Embryonic facial prominence (tissue), 1 donor: ENCODE data around the gene GRK5.

Experiments
- DNase-seq: peaks from one replicate; pipeline ENCODE4 v3.0.0-alpha.2; 2016; ENCODE audit errors: extremely low spot score

Gene GRK5

GRCh38 chr10:119404719-119405519, 197.5 kb downstream of the GRK5 start:
- no peak for DNase-seq

GRCh38 chr10:119405520-119405807, 198.1 kb downstream of the GRK5 start:
- no peak for DNase-seq

GRCh38 chr10:119406137-119406536, 198.8 kb downstream of the GRK5 start:
- DNase-seq, result no peak

GRCh38 chr10:119406601-119407253, 199.4 kb downstream of the GRK5 start:
- DNase-seq, result no peak

- DNase-seq, result no peak
These were observed 199.9 kb downstream of the GRK5 start for GRCh38 chr10:119407254-119407777.

- DNase-seq, result no peak
These were observed 200.7 kb downstream of the GRK5 start for GRCh38 chr10:119408072-119408471.

GRCh38 chr10:119408969-119409371, 201.6 kb downstream of the GRK5 start:
- no peak for DNase-seq

GRCh38 chr10:119409385-119409784, 202.0 kb downstream of the GRK5 start:
- DNase-seq, result no peak

- no peak for DNase-seq
These were observed 202.5 kb downstream of the GRK5 start for GRCh38 chr10:119409906-119410305.

GRCh38 chr10:119410361-119411116, 203.2 kb downstream of the GRK5 start:
- DNase-seq, result no peak

GRCh38 chr10:119412244-119413092, 205.1 kb downstream of the GRK5 start:
- no peak for DNase-seq

- no peak for DNase-seq
These were observed 205.7 kb downstream of the GRK5 start for GRCh38 chr10:119413093-119413453.

- no peak for DNase-seq
These were observed 206.2 kb downstream of the GRK5 start for GRCh38 chr10:119413471-119414080.

- no peak for DNase-seq
These were observed 206.8 kb downstream of the GRK5 start for GRCh38 chr10:119414081-119414611.

- DNase-seq, result no peak
These were observed 207.8 kb downstream of the GRK5 start for GRCh38 chr10:119415121-119415520.

GRCh38 chr10:119415536-119416503, 208.4 kb downstream of the GRK5 start:
- no peak for DNase-seq

- no peak for DNase-seq
These were observed 209.5 kb downstream of the GRK5 start for GRCh38 chr10:119416855-119417254.

GRCh38 chr10:119417852-119418251, 210.5 kb downstream of the GRK5 start:
- no peak for DNase-seq

- no peak for DNase-seq
These were observed 211.0 kb downstream of the GRK5 start for GRCh38 chr10:119418362-119418761.

- no peak for DNase-seq
These were observed 212.6 kb downstream of the GRK5 start for GRCh38 chr10:119419931-119420330.
